GM03348 (cell line): Measurements from ENCODE around the gene FOXO1.

ENCODE experiments used
- DNase-seq: peaks from one replicate; pipeline ENCODE4 v3.0.0; 2012; ENCODE audit warnings: low spot score

The FOXO1 gene

GRCh38 chr13:40506592-40507446 is 159.6 kb downstream of the FOXO1 start:
- no peak for DNase-seq
